Right ventricle myocardium inferior (tissue), 1 donor: ENCODE measurements around the gene GPR160. TPM values are rescaled to one million over a fixed set of nuclear protein-coding genes. Genes with fewer than 3 reads are reported as not detected.
"Not testable (repeated sequence)": the region's sequence is repeated elsewhere in the genome, so short reads cannot be mapped to it uniquely, and the experiment has no call there.

Experiments
- ATAC-seq: fragments of 200-7000 bp; cut with Tn5 transposase; one replicate; pipeline ENCODE4 v1.9.1; 2020; ENCODE audit warnings: mild to moderate bottlenecking, moderate library complexity
- DNase-seq: peaks from one replicate; pipeline ENCODE4 v3.0.0; 2021; ENCODE audit errors: missing footprints
- intact Hi-C: fragments of 100-400 bp; cut with DNase I; formaldehyde crosslinking; loops from one replicate; pipeline ENCODE4 v1.11.0; 2022
- total RNA-seq: library from RNA; stranded (reverse); fragmentation: NEBNext Ultra II Directional; extraction: Animal tissue kit (Norgen Biotek cat#: 25700); gene quantifications from one replicate; pipeline ENCODE4 v1.2.1, GENCODE V29; 2021
- donor health status: DM: no; HTN: yes; CAD: no; lungs with severe emphysema.

Gene GPR160
- total RNA-seq, 1 donor from 2014 or later = 1.2 TPM

DNA sequence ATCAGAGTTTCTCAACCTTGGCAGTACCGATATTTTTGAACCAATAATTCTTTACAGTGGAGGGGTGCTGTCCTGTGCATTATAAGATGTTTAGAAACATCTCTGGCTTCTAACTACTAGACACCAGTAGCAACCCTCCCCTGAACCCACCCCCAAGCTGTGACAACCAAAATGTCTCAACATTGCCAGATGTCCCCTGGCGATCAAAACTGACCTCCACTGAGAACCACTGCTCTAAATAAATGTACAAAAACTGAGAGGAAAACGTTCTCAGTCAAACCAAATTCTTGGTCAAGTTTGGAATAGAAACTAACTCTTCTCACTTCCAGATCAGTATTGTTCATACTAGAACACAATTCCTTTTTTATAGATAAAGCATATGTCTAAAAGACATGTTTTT is 58.5 kb downstream of the GPR160 start:
- DNase-seq = no peak
- no peak for ATAC-seq
- intact Hi-C loops = no loop called here

- ATAC-seq = no peak
- intact Hi-C loops = no loop called here
Measured at GRCh38 chr3:170098753-170099152, 61.0 kb downstream of the GPR160 start.

GRCh38 chr3:170100944-170101343 is 63.1 kb downstream of the GPR160 start:
- no peak for ATAC-seq
- intact Hi-C loops = no loop called here
- no peak for DNase-seq

More at GRCh38 chr3:170098753-170099152, 61.0 kb downstream of the GPR160 start:
- no peak for DNase-seq

- intact Hi-C loops = no loop called here
- DNase-seq = no peak
- no peak for ATAC-seq
Measured at GRCh38 chr3:170102431-170102830, 64.6 kb downstream of the GPR160 start.

GRCh38 chr3:170107941-170108340 is 70.1 kb downstream of the GPR160 start:
- intact Hi-C loops = no loop called here
- DNase-seq = no peak
- no peak for ATAC-seq

DNA sequence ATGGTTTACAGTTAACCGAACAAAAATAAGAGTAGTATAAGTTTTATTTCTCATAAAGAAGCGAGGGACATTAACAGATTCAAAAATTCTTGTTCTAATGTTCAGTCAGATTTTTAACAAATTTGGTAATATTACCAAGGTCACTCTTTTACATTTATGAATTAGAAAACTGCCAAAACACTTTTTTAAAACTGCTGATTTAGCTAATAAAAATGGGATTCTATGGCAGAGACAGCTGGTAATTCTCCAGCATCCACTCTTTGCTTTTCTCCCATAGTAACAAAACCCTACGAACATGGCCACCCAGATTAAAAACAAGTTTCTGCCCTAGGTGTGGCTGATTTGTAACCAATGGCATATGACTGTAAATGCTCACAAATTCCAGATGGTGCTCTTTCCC is 71.2 kb downstream of the GPR160 start:
- no peak for ATAC-seq
- intact Hi-C loops = no loop called here

GRCh38 chr3:170109579-170110293 is 71.9 kb downstream of the GPR160 start:
- intact Hi-C loops = no loop called here
- DNase-seq (no peak), ATAC-seq (no peak)

More for the DNA sequence above, 71.2 kb downstream of the GPR160 start:
- no peak for DNase-seq

GRCh38 chr3:170111147-170111771 is 73.5 kb downstream of the GPR160 start:
- ATAC-seq = no peak
- DNase-seq = no peak
- intact Hi-C loops = no loop called here

DNA sequence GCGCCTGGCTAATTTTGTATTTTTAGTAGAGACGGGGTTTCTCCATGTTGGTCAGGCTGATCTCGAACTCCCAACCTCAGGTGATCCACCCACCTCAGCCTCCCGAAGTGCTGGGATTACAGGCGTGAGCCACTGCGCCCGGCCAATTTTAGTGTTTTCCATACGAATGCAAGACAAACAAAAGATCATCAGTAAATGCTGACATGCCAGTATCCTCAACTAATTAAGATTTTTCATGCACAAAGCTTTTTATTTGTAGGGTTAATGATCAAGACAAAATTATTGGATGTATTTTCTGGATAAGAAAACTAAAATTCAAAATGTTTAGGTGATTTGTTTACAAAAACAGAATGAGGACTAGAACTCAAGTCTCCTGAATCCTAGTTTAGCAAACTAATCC is 76.4 kb downstream of the GPR160 start:
- DNase-seq, intact Hi-C loops, ATAC-seq: not testable (repeated sequence)

- ATAC-seq (no peak), DNase-seq (no peak)
- intact Hi-C loops = no loop called here
Measured at GRCh38 chr3:170117134-170117533, 79.3 kb downstream of the GPR160 start.

DNA sequence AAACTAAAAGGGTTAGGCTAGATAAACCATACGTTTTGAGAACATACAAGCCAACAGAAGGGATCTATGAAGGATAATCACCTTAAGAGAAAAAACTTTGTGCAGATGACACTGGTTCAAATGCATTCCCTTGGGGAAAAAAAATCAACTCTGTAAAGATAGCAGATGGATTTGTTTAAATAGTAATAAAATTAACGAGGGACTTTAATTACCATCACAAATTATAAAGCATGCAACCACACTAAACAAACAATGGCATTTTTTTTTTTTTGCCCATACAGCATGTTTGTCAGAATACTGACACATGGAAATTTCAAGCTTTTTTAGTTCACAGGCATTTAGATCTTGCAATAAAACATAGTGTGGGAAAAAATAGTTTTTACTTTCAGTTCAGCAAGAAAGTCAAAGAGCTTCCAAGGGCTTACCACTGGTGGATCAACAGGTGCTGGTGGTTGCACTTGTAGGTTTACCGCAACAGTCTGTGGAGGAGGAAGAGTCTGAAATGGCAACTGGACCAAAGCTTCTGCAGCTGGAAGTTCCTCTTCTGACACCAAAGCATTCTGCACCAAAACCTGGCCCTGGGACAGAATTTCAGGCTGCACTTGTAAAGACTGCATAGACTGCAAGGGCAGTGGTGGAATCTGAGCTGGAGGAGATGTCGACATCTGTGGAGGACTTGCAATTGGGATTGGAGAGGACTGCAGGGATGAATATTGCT is 90.6 kb downstream of the GPR160 start:
- intact Hi-C loops = no loop called here
- ATAC-seq = no peak
- DNase-seq = no peak

GRCh38 chr3:170128977-170129431 is 91.2 kb downstream of the GPR160 start:
- ATAC-seq (peak; percentile 28), DNase-seq (no peak)
- intact Hi-C loops = no loop called here

DNA sequence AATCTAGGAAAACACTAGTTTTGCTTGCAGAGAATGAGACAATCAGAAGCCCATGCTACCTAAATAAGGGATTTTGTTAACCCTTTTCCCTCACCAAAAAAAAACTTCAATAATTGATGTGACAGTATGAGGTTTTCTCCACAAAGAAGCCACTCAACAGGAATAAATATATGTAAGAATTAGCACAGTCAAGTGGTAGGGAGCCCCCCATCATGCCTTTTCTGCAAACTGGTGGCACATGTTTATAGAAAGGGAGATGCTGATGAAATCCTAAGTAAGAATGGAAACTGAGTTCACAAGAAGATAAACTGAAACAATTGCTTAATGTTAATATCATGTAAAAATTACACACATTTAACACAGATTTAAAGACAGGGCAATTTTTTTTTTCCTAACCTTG is 92.7 kb downstream of the GPR160 start:
- DNase-seq (no peak), ATAC-seq (no peak)
- intact Hi-C loops = no loop called here

GRCh38 chr3:170132335-170132734 is 94.5 kb downstream of the GPR160 start:
- intact Hi-C loops = no loop called here
- ATAC-seq (no peak), DNase-seq (no peak)

Other genes starting within 250 kb of the GPR160 start
- gene LRRIQ4, start 225.1 kb upstream of the GPR160 start, total RNA-seq = not detected
- 1.6 TPM for gene LRRC34, start 225.1 kb upstream of the GPR160 start, total RNA-seq
- not detected for gene LRRC31, start 168.1 kb upstream of the GPR160 start, total RNA-seq
- gene SAMD7, start 126.4 kb upstream of the GPR160 start, total RNA-seq = not detected
- gene SEC62, start 71.2 kb upstream of the GPR160 start, total RNA-seq = 78.0 TPM
- 46.8 TPM for gene PHC3, start 143.7 kb downstream of the GPR160 start, total RNA-seq
- 17.2 TPM for gene PRKCI, start 184.4 kb downstream of the GPR160 start, total RNA-seq